Epithelial cell of umbilical artery (primary cell): ENCODE data around the gene CSNK1A1. TPM values are rescaled to one million over a fixed set of nuclear protein-coding genes. Genes with fewer than 3 reads are reported as not detected.

Source experiments
- total RNA-seq: library from RNA; depleted of rRNA; stranded (reverse); fragments of >200 nt; gene quantifications from 2 replicates; pipeline ENCODE4 v1.2.3, GENCODE V29; 2014

Gene CSNK1A1
- total RNA-seq, result 371 and 522 TPM in 2 replicates

GRCh38 chr5:149551227-149552037 lies at the start of gene CSNK1A1:
Gene CSNK1A1 (minus strand): TSS chr5:149551439. CDS start chr5:149550964, 475 bp downstream.

GRCh38 chr5:149581192-149581861 lies 30.1 kb upstream of the CSNK1A1 start, which contains the start of gene ARHGEF37:
Gene ARHGEF37 (plus strand): TSS chr5:149581498. CDS start chr5:149597770, 16,272 bp downstream.

Other genes with a start within 250 kb of the CSNK1A1 start
- 30.5 and 36.5 TPM in 2 replicates for gene GRPEL2, start 205.9 kb downstream of the CSNK1A1 start, total RNA-seq
- 10.4 and 18.5 TPM in 2 replicates for gene PCYOX1L, start 193.4 kb downstream of the CSNK1A1 start, total RNA-seq
- gene IL17B, start 172.1 kb downstream of the CSNK1A1 start, total RNA-seq, result 0.91 TPM in 1 of 2 replicates, not detected in the other
- gene ARHGEF37, start 30.1 kb upstream of the CSNK1A1 start, total RNA-seq, result 4.5 and 4.9 TPM in 2 replicates
- gene PPARGC1B, start 178.9 kb upstream of the CSNK1A1 start, total RNA-seq, result 0.32 and 0.61 TPM in 2 replicates